Endodermal cell (in vitro differentiated cells): Measurements from ENCODE around the gene BMP5. TPM values are rescaled to one million over a fixed set of nuclear protein-coding genes. Genes with fewer than 3 reads are reported as not detected.

ENCODE experiments used
- DNase-seq: peaks from one replicate; pipeline ENCODE4 v3.0.0-alpha.2; 2017
- H3K27ac ChIP-seq: 2 replicates; pipeline ENCODE4 v1.5.1; 2013; ENCODE audit warnings: mild to moderate bottlenecking, low read depth, low read length, moderate library complexity
- H3K27me3 ChIP-seq: 2 replicates; pipeline ENCODE4 v1.6.1; 2013; ENCODE audit warnings: mild to moderate bottlenecking, low read length, moderate library complexity; ENCODE audit not compliant: insufficient read depth, control insufficient read depth, poor library complexity, severe bottlenecking
- H3K36me3 ChIP-seq: 2 replicates; pipeline ENCODE4 v1.7.0; 2013; ENCODE audit warnings: mild to moderate bottlenecking, low read length, moderate library complexity; ENCODE audit not compliant: control insufficient read depth, insufficient read depth
- H3K4me1 ChIP-seq: one replicate; pipeline ENCODE4 v1.7.0; 2013; ENCODE audit warnings: low read length; ENCODE audit not compliant: control insufficient read depth, insufficient read depth
- H3K4me3 ChIP-seq: 2 replicates; pipeline ENCODE4 v1.5.1; 2013; ENCODE audit warnings: mild to moderate bottlenecking, low read length, moderate library complexity
- H3K9ac ChIP-seq: 2 replicates; pipeline ENCODE4 v1.6.1; 2013; ENCODE audit warnings: mild to moderate bottlenecking, low read length, moderate library complexity; ENCODE audit not compliant: poor library complexity, severe bottlenecking; ENCODE audit errors: extremely low read depth
- H3K9me3 ChIP-seq: 2 replicates; pipeline ENCODE4 v1.6.1; 2013; ENCODE audit warnings: mild to moderate bottlenecking, low read length, moderate library complexity; ENCODE audit not compliant: control insufficient read depth
- H3K27ac Mint-ChIP-seq: 2 replicates; pipeline ENCODE4 v1.8.0; 2020; ENCODE audit warnings: mixed read lengths
- H3K27me3 Mint-ChIP-seq: 2 replicates; pipeline ENCODE4 v1.8.0; 2021; ENCODE audit warnings: mild to moderate bottlenecking, mixed read lengths; ENCODE audit not compliant: insufficient read depth
- H3K36me3 Mint-ChIP-seq: 2 replicates; pipeline ENCODE4 v1.8.0; 2020; ENCODE audit warnings: low read depth, mixed read lengths
- H3K4me1 Mint-ChIP-seq: 2 replicates; pipeline ENCODE4 v1.8.0; 2020; ENCODE audit warnings: mixed read lengths
- H3K4me3 Mint-ChIP-seq: 2 replicates; pipeline ENCODE4 v1.8.0; 2020; ENCODE audit warnings: mild to moderate bottlenecking, moderate library complexity, mixed read lengths
- H3K9me3 Mint-ChIP-seq: 2 replicates; pipeline ENCODE4 v1.8.0; 2020; ENCODE audit warnings: mild to moderate bottlenecking, mixed read lengths
- WGBS, 2 experiments: methylation state at CpG; one replicate each; pipeline versions ENCODE4 v1.1.5 to v1.1.7; 2013; ENCODE audit warnings: missing lambda C conversion rate in 2 of 2, mixed read lengths in 1 of 2; ENCODE audit not compliant: insufficient coverage in 1 of 2, insufficient read length in 1 of 2; 5-methylcytosine and 5-hydroxymethylcytosine counted together
- total RNA-seq, 2 donors: library from RNA; stranded (reverse); fragmentation: NEBNext Ultra II Directional in 1 of 2; extraction: Animal tissue kit (Norgen Biotek cat#: 25700) in 1 of 2; gene quantifications; 2 replicates in 1 of 2; 3 replicates in 1 of 2; pipeline ENCODE4 v1.2.1, GENCODE V29; 2021
- TF ChIP-seq, protein P1 (sequence below): fragments of 200-600 bp; sonication (generic); conservative IDR thresholded peaks from 2 replicates; pipeline ENCODE4 v1.5.0; 2021; ENCODE audit warnings: antibody characterized with exemption, mild to moderate bottlenecking

The BMP5 gene
- total RNA-seq, 2 donors from 2014 or later: 0.73 to 0.84 TPM

DNA sequence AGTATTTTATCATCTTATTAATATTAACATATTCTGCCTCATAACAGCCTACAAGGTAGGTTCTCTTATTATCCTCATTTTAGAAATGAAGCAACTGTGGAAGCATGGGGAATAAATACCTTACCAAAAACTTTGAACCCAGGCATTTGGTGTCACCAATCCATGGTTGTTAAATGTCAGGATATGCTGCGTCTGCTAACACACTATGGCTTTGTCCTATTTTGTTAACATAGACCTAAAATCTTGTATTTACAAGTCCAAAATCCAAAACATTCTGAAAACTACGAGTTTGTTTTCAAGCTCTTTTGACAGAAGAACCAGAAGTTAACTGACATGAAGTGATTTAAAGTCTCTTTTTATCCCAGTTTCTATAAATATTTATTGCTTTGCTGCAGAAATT lies 53.4 kb downstream of the BMP5 start:
- Histone ChIP-seq H3K9ac (no peak overlapping the region), H3K4me3 (no peak overlapping the region), H3K27me3 (no peaks in the 10 kb centered on the region), H3K27ac (no peak overlapping the region), H3K4me1 (peaks cover 15% of the 10 kb centered on the region), H3K36me3 (peaks cover 10% of the 10 kb centered on the region), H3K9me3 (peaks cover 15% of the 10 kb centered on the region)
- H3K27ac Mint-ChIP-seq: no peak overlapping the region
- no peak overlapping the region for H3K4me3 Mint-ChIP-seq
- TF ChIP-seq, protein P1, sequence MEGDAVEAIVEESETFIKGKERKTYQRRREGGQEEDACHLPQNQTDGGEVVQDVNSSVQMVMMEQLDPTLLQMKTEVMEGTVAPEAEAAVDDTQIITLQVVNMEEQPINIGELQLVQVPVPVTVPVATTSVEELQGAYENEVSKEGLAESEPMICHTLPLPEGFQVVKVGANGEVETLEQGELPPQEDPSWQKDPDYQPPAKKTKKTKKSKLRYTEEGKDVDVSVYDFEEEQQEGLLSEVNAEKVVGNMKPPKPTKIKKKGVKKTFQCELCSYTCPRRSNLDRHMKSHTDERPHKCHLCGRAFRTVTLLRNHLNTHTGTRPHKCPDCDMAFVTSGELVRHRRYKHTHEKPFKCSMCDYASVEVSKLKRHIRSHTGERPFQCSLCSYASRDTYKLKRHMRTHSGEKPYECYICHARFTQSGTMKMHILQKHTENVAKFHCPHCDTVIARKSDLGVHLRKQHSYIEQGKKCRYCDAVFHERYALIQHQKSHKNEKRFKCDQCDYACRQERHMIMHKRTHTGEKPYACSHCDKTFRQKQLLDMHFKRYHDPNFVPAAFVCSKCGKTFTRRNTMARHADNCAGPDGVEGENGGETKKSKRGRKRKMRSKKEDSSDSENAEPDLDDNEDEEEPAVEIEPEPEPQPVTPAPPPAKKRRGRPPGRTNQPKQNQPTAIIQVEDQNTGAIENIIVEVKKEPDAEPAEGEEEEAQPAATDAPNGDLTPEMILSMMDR: no peak
- H3K9me3 Mint-ChIP-seq: no peaks in the 10 kb centered on the region
- WGBS, 2 experiments: 91 to 100% methylated on average over 2 of the region's 2 CpGs
- H3K27me3 Mint-ChIP-seq: no peaks in the 10 kb centered on the region
- H3K4me1 Mint-ChIP-seq: peaks cover 27% of the 10 kb centered on the region
- H3K36me3 Mint-ChIP-seq: no peaks in the 10 kb centered on the region
- no peak for DNase-seq

- peaks cover 10% of the 10 kb centered on the region for H3K36me3 ChIP-seq
- Mint-ChIP-seq H3K4me1 (peaks cover 20% of the 10 kb centered on the region), H3K27ac (no peak overlapping the region), H3K36me3 (no peaks in the 10 kb centered on the region), H3K4me3 (no peak overlapping the region), H3K9me3 (peaks cover 4% of the 10 kb centered on the region), H3K27me3 (no peaks in the 10 kb centered on the region)
- no peak overlapping the region for H3K9ac ChIP-seq
- H3K27ac ChIP-seq: no peak overlapping the region
- no peaks in the 10 kb centered on the region for H3K27me3 ChIP-seq
- peaks cover 7% of the 10 kb centered on the region for H3K4me1 ChIP-seq
- DNase-seq: no peak
- TF ChIP-seq, protein P1: no peak
- WGBS, 2 experiments: no CpG with 5 or more reads among the region's 1 CpG
- H3K9me3 ChIP-seq: peaks cover 15% of the 10 kb centered on the region
- no peak overlapping the region for H3K4me3 ChIP-seq
Observed at GRCh38 chr6:55820696-55821095, 54.7 kb downstream of the BMP5 start.

GRCh38 chr6:55819811-55820210 lies 55.6 kb downstream of the BMP5 start:
- Mint-ChIP-seq H3K9me3 (peaks cover 4% of the 10 kb centered on the region), H3K4me1 (peaks cover 13% of the 10 kb centered on the region), H3K4me3 (no peak overlapping the region), H3K27ac (no peak overlapping the region), H3K27me3 (no peaks in the 10 kb centered on the region), H3K36me3 (no peaks in the 10 kb centered on the region)
- H3K4me3 ChIP-seq: no peak overlapping the region
- no peak overlapping the region for H3K27ac ChIP-seq
- peaks cover 7% of the 10 kb centered on the region for H3K4me1 ChIP-seq
- DNase-seq: no peak
- TF ChIP-seq, protein P1: no peak
- 92% methylated on average over 4 of the region's 4 CpGs; no CpG with 5 or more reads in 1 of the 2 experiments for WGBS, 2 experiments
- H3K9ac ChIP-seq: no peak overlapping the region
- peaks cover 10% of the 10 kb centered on the region for H3K36me3 ChIP-seq
- no peaks in the 10 kb centered on the region for H3K27me3 ChIP-seq
- H3K9me3 ChIP-seq: peaks cover 15% of the 10 kb centered on the region
